Skin epidermis (tissue), 12 donors: ENCODE measurements around the gene HTR2A.
"Not testable (repeated sequence)": the region's sequence is repeated elsewhere in the genome, so short reads cannot be mapped to it uniquely, and the experiment has no call there.

Experiments used
- H3K27ac ChIP-seq, 21 experiments: fragments of 200-600 bp; sonication (generic) in 11 of 21; one replicate each; pipeline ENCODE4 v1.5.0; 2020; ENCODE audit warnings: mild to moderate bottlenecking in 3 of 21, inconsistent platforms in 2 of 21, moderate library complexity in 2 of 21
- H3K4me3 ChIP-seq, 7 experiments: fragments of 200-600 bp; sonication (generic) in 2 of 7; one replicate each; pipeline ENCODE4 v1.5.0; 2020; ENCODE audit warnings: inconsistent platforms in 2 of 7, mild to moderate bottlenecking in 2 of 7, moderate library complexity in 1 of 7

The HTR2A gene

DNA sequence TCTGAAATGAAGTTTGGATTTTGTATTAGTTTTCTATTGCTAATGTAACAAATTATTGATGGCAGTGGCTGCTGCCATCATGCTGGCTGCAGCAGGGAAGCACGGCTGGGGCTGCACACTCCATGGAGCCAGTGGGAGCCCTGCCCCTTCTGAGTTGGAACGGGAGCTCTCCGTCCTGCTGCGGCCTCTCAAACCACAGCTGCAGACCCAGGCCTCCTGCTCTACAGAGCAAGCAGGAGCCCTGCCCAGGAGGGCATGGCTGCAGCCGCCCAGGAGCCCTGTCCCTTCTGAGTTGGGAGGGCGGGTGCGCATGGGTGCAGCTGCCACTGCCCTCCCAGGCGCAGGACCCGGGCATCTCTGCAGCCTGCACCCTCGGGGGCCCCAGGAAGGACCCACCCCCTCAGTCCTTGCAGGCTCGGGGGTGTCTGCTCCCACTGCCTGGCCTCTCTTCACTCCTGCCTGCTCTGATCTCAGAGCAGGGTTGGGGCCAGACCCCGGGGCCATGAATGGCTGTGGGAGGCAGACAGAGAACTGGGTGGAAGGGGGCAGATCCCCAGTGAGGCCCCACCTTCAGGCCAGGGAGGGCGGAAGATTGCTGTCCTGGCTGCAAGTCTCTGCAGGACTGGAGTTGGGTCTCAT is 78.9 kb downstream of the HTR2A start:
- no peak overlapping the region for H3K4me3 ChIP-seq
- H3K27ac ChIP-seq: no peak overlapping the region

DNA sequence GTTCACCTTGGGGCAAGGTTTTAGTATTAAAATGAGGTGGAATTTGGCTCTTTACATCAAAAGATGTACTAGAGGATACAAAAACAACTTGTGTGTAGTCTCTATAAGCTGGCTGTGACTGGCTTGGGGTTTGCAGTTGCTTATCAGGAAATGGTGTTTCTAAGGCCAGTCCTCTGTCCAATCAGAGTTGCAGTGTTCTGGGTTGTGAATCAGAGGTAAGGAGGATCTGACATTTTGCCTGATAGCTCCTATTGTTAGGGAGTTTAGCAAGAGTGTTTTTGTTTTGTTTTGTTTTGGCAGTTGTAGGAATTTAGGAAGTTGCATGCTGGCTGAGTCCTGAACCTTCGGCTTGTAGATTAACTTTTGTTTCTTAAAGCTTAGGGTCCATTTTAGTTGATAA is 79.8 kb downstream of the HTR2A start:
- H3K4me3 ChIP-seq: no peak overlapping the region
- H3K27ac ChIP-seq: no peak overlapping the region

DNA sequence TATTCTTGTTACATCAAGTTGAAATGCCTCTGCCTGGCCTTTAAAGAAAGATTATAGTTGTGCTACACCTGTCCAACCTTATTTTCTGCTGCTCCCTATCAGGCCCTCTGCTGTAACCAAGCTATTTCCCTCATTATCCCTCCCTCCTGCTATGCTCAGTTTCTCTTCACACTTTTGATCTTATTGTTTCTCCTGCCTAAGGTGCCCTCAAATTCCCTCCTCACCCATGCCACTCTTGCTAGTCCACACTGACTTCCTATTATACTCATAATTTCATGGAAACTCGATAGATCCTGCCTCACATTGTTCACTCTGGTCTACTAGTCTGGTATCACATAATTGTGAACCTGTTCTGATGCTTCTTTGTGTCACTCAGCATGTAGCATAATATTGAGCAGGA is 80.5 kb downstream of the HTR2A start:
- H3K27ac ChIP-seq: no peak overlapping the region
- no peak overlapping the region for H3K4me3 ChIP-seq

DNA sequence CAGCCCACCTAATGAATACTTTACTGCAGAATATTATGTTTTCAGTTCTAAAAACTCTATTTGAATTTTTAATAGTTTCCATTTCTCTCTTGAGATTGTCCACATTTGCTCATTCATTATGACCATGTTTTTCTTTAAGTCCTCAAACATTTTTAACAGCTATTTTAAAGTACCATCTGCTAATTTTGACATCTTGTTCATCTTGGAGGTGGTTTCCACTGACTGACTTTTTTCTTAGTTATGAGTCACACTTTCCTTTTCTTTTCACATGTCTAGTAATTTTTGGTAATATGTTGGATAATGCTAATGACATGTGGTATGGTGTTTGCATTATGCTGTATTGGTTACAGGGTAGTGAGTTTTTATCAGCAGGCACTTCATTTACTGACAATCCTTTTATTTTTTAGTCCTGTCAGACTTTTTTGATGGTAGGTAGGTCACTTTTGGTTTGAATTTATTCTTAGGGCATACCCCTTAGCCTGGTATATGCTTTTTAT is 84.5 kb downstream of the HTR2A start:
- Histone ChIP-seq H3K4me3 (no peak overlapping the region), H3K27ac (no peak overlapping the region)

DNA sequence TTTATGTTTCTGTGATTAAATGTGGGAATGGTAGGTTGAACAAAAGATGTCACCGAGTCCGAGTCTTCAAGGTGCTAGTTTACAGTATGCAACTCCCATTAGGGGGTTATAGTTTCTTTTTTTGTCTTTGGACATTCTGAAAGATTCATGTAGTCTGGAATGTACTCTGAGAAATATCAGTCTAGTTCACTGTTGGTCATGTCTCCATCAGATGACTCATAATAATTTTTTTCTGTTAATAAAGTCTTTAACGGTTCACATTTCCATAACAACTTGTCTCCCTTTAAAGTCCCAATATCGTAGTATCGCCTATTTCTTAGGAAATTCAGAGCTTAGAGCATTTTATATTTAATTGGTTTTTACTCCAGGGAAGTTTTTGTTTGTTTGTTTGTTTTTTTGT is 86.4 kb downstream of the HTR2A start:
- Histone ChIP-seq H3K27ac (no peak overlapping the region), H3K4me3 (no peak overlapping the region)

DNA sequence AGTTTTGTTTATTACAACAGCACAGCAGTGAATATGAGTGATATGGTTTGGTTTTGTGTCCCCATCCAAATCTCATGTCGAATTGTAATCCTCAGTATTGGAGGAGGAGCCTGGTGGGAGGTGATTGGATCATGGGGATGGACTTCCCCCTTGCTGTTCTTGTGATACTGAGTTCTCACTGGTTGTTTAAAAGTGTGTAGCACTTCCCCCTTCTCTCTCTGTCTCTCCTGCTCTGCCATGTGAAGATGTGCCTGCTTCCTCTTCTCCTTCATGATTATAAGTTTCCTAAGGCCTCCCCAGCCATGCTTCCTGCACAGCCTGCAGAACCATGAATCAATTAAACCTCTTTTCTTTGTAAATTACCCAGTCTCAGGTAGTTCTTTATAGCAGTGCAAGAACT is 91.9 kb downstream of the HTR2A start:
- not testable (repeated sequence) for H3K27ac ChIP-seq

DNA sequence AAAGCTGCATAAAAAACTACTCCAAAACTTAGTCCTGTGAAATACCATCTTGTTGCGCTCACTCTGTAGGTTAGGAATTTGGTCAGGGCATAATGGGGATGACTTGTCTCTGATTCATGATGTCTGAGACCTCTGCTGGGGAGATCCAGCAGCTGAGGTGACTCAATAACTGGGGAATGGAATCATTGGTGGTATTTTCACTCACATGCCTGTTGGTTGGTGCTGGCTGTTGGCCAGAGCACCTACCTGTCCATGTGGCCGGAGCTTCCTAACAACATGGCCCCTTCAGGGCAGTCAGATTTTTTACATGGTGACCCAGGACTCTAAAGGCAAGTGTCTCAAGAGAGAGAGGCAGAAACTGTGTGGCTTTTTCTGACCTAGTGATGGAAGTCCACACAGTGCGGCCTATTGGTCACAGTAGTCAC is 92.5 kb downstream of the HTR2A start:
- H3K27ac ChIP-seq: no peak overlapping the region
- H3K4me3 ChIP-seq: no peak overlapping the region

More for the DNA sequence above, 91.9 kb downstream of the HTR2A start:
- H3K4me3 ChIP-seq: not testable (repeated sequence)

DNA sequence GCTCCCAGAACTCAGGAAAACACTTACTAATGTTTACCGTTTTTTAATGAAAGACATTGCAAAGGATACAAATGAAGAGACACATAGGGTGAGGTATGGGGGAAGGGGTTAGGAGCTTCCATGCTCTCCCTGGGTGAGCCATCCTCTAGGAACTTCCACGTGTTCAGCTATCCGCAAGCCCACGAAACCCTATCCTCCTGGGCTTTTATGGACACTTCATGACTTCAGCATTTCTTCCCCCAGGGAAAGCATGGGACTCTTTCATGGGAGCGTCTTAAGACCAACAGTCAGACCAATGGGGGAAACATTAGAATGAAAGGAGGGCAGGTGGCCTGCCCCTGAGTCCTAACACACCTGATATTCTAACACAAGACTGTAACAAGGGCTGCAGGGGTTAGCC is 93.3 kb downstream of the HTR2A start:
- Histone ChIP-seq H3K27ac (no peak overlapping the region), H3K4me3 (no peak overlapping the region)

DNA sequence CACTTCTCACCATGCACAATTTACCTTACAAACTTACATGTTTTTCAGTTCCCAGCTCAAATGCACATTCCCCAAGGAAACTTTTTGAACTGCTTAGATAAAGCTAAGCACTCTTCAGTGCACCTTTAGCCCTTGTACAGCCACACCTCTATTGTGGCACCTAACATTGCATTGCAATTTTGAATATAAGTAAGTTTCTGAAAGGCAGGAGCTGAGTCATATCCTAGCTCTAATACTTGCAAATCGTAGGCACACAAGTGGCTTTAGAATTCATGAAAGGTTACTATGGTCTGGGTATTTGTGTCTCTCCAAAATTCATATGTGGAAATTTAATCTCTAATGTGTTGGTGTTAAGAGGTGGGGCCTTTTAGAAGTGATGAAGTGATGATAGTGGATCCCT is 95.0 kb downstream of the HTR2A start:
- Histone ChIP-seq H3K4me3 (no peak overlapping the region), H3K27ac (no peak overlapping the region)

DNA sequence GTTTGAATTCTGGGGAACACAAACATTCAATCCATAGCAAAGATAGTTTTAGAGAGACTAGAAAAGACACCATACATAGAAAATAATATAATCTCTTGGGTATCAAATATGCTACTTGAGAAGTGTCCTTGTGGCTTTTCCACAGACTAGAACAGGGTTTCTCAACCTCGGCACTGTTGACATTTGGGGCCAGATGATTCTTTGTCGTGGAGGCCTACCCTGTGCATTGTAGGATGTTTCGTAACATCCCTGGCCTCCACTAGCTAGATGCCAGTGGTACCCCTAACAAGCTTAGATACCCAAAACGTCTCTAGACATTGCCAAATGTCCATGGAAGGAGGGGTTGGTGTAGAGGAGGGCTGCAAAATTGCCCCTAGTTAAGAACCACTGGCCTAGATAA is 97.7 kb downstream of the HTR2A start:
- Histone ChIP-seq H3K27ac (no peak overlapping the region), H3K4me3 (no peak overlapping the region)

DNA sequence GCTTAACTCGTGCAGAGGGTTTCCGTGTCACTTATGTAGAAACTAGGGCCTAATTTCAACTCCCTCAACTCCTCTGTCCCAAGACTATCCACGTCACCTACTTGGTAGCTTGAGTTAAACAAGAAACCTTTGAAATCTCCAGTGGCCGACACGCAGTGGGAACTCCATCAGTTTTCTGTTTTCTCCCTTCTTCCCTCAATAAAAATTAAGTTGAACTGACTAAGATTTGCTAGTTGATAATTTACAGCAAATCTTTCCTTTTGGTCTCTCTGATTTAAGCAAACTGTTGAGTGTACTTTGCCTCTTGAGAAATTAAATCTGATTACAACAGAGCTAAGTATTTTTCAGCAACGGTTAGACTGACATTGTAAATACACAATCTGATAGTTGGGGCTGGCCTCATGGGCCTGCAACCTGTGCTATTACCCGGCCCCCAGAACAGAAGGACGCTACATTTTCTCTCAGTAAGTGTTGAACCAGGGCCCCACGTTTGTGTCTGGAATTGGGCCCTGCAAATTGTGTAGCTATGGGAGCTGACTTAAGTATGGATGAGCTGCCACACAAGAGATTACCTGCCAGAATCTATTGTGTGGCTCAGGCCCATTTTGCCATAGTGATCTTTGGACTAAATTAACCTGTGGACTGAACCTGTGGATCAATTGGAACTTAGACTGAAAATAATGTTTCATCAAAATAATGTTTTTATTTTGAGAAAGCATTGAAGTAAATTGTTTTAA is 99.2 kb downstream of the HTR2A start:
- Histone ChIP-seq H3K27ac (peak overlapping the region in 19 of 21 experiments; percentile 76 to 95 (median 88)), H3K4me3 (peak overlapping the region; percentile 57 to 94 (median 86))

DNA sequence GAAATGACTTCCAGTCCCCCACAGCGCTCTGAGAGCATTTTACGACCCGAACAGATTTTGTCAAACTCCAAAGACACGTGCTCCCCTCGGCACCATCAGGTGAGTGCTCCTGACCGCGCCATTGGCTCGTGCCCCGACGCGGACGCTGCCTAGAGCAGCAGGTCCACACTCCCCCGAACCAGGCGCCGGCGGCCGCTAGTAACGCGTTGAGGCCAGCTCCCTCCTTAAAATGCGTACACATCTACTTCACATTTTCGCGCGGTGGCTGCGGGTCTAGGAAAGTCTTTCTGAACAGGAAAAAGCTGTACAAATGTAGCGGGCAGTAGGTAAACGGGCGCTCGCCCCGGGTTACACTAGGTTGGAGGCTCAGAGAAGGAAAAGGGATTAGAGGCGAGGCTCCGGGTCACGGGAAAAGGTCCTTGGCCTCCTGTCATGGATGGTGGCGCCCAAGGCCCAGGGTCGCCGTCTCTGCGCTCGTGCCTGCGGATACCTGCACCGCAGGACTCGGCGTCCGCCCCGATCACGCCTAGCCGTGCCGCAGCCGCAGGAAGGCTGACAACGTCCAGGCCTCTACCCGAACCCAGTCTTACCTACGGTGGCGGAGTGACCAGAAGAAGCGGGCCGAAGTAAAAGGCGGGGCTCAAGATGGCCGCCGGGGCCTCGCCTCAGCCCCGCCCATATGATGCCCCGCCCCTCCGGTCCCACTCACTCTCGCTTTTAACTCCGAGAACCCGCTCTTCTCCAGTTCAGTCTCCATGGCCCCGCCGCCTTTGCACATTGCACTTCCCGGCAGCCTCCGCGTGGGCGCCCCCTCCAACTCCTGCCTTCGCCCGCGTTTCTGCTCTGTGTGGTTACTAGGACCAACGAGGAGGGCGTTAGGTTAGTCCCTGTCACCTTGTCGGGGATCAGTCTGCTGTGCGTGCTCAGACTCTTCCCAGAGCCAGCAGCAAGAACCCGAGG is 100.1 kb downstream of the HTR2A start, which contains the start of gene ESD:
Gene ESD, minus strand, starts transcription at position 647 of the 960 bp plus-strand sequence. CDS start 5,748 bp downstream, outside the sequence.
- peak within 1 kb of the TSS; percentile 52 to 95 (median 88) for H3K27ac ChIP-seq
- peak within 1 kb of the TSS; percentile 57 to 94 (median 86) for H3K4me3 ChIP-seq

DNA sequence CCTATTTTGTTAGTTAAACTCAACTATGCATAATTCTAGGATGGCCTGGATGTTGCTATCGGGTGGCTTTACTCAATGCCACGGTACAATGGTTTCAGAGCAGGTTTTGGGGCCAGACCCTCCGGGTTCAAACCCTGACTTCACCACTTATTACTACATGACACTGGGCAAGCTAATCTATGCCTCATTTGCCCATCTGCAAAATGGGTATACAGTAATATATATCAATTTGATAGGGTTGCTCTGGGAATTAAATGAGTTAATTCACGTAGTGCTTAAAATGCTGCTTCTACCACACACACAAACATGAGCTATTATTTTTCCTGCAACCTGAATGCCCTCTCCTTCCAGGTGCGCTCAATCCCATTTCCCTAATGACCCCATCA is 100.7 kb downstream of the HTR2A start:
- H3K4me3 ChIP-seq: peak overlapping the region; percentile 57 to 94 (median 86)
- H3K27ac ChIP-seq: peak overlapping the region in 20 of 21 experiments; percentile 52 to 95 (median 88)

DNA sequence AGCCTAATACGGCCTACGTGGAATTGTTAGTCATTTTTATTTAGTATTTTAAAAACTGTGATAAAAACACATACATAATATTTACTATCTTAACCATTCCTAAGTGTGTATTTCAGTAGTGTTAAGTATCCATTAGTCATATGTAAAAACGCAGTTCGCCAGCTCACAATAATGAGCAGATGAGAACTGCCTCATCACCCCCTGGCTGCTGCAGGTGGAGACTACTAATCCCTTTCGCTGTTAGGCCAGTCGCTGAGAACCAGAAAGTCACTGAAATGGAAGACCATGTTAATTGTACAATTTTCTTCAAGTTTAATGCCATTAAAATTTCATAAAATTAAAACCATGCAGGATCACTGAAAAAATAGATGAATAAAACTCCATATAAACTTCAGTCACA is 101.5 kb downstream of the HTR2A start:
- Histone ChIP-seq H3K4me3 (no peak overlapping the region), H3K27ac (no peak overlapping the region)

DNA sequence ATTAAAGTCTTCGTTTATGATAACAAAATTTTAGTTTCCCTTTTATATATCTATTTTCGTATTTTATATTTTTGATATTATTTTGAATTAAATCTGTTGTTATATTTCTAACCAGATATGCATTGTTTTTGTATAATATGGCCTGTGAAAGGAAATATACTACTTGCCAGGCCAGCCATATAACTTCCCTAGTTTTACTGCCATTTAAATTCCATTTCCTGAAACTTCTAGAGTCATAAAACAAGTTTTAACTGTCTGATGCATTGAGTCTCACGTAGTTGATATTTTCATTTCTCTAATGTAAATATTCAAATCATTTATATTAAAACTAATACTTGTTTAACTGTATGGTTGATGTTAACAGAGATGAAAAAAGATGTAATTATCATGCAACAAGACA is 113.3 kb downstream of the HTR2A start:
- H3K27ac ChIP-seq: no peak overlapping the region

DNA sequence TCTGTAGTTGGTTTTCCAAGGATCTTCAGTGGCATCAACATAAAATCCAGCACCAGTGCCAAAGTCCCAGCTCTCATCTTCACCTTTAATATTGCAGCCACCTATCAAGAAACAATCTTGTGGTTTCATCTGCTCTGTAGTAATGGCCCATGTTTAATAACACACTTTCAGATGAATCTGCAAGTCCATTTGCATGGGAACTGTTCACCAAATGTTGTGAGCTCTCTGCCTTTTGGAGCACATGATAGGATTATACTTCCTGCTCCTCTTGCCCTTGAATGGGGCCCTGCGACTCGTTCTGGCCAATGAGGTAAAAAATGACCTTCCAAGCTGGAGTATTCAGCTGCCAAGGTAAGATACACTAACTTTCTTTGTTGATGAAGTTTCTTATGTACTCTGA is 114.2 kb downstream of the HTR2A start:
- Histone ChIP-seq H3K4me3 (no peak overlapping the region), H3K27ac (no peak overlapping the region)

More for the DNA sequence above, 113.3 kb downstream of the HTR2A start:
- no peak overlapping the region for H3K4me3 ChIP-seq

DNA sequence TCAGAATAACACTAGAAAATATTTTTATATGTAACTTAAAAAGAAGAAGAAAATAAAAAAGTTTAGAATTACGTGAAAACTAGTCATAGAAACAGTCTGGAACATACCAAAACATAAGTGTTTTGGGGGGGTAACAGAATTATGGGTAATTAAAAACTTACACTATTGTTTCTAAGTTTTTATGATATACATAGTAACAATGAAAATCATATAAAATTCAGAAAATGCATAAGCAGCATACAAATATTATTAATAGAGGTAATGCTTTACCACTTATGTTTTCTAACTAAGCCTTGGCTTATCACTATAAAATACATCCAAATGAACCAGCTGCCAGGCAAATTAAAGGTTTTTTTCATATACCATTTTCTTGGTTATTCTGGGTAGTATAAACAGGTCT is 114.8 kb downstream of the HTR2A start:
- H3K27ac ChIP-seq: no peak overlapping the region
- H3K4me3 ChIP-seq: no peak overlapping the region
